Measurements from ENCODE around the gene CCSER1. TPM values are rescaled to one million over a fixed set of nuclear protein-coding genes. Genes with fewer than 3 reads are reported as not detected.

The CCSER1 gene
- polyA plus RNA-seq, 1 experiment = not detected

GRCh38 chr4:91513326-91513725, 1386.1 kb downstream of the CCSER1 start:
- no peak overlapping the region for H3K4me3 ChIP-seq (ENCODE audit: low read depth, low read length)
- H3K27me3 ChIP-seq (ENCODE audit: control insufficient read depth, insufficient read depth, low read length) = no peaks in the 10 kb centered on the region
- TF ChIP-seq, protein P1, sequence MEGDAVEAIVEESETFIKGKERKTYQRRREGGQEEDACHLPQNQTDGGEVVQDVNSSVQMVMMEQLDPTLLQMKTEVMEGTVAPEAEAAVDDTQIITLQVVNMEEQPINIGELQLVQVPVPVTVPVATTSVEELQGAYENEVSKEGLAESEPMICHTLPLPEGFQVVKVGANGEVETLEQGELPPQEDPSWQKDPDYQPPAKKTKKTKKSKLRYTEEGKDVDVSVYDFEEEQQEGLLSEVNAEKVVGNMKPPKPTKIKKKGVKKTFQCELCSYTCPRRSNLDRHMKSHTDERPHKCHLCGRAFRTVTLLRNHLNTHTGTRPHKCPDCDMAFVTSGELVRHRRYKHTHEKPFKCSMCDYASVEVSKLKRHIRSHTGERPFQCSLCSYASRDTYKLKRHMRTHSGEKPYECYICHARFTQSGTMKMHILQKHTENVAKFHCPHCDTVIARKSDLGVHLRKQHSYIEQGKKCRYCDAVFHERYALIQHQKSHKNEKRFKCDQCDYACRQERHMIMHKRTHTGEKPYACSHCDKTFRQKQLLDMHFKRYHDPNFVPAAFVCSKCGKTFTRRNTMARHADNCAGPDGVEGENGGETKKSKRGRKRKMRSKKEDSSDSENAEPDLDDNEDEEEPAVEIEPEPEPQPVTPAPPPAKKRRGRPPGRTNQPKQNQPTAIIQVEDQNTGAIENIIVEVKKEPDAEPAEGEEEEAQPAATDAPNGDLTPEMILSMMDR (IDR thresholded peaks at IDR 0.05; ENCODE audit: insufficient read depth, low read depth, low read length) = no peak
- no peaks in the 10 kb centered on the region for H3K36me3 ChIP-seq (ENCODE audit: control insufficient read depth, insufficient read depth, low read length)
- DNase-seq (ENCODE audit: low read depth) = no peak
- CTCF ChIA-PET = no interaction called here
- POLR2A ChIA-PET = no interaction called here

- TF ChIP-seq, protein P1 (IDR thresholded peaks at IDR 0.05; ENCODE audit: insufficient read depth, low read depth, low read length) = no peak
- H3K4me3 ChIP-seq (ENCODE audit: low read depth, low read length) = no peak overlapping the region
- DNase-seq (ENCODE audit: low read depth) = no peak
- ChIA-PET POLR2A (no interaction called here), CTCF (no interaction called here)
- H3K36me3 ChIP-seq (ENCODE audit: control insufficient read depth, insufficient read depth, low read length) = no peaks in the 10 kb centered on the region
- no peaks in the 10 kb centered on the region for H3K27me3 ChIP-seq (ENCODE audit: control insufficient read depth, insufficient read depth, low read length)
These were observed 1392.0 kb downstream of the CCSER1 start for GRCh38 chr4:91519155-91519554.

GRCh38 chr4:91525621-91526020, 1398.4 kb downstream of the CCSER1 start:
- TF ChIP-seq, protein P1 (IDR thresholded peaks at IDR 0.05; ENCODE audit: insufficient read depth, low read depth, low read length) = no peak
- ChIA-PET CTCF (no interaction called here), POLR2A (no interaction called here)
- Histone ChIP-seq H3K4me3 (ENCODE audit: low read depth, low read length) (no peak overlapping the region), H3K36me3 (ENCODE audit: control insufficient read depth, insufficient read depth, low read length) (no peaks in the 10 kb centered on the region), H3K27me3 (ENCODE audit: control insufficient read depth, insufficient read depth, low read length) (no peaks in the 10 kb centered on the region)
- no peak for DNase-seq (ENCODE audit: low read depth)

GRCh38 chr4:91527056-91527455, 1399.9 kb downstream of the CCSER1 start:
- CTCF ChIA-PET = no interaction called here
- Histone ChIP-seq H3K36me3 (ENCODE audit: control insufficient read depth, insufficient read depth, low read length) (no peaks in the 10 kb centered on the region), H3K27me3 (ENCODE audit: control insufficient read depth, insufficient read depth, low read length) (no peaks in the 10 kb centered on the region), H3K4me3 (ENCODE audit: low read depth, low read length) (no peak overlapping the region)
- TF ChIP-seq, protein P1 (IDR thresholded peaks at IDR 0.05; ENCODE audit: insufficient read depth, low read depth, low read length) = no peak
- DNase-seq (ENCODE audit: low read depth) = no peak
- POLR2A ChIA-PET = no interaction called here

DNA sequence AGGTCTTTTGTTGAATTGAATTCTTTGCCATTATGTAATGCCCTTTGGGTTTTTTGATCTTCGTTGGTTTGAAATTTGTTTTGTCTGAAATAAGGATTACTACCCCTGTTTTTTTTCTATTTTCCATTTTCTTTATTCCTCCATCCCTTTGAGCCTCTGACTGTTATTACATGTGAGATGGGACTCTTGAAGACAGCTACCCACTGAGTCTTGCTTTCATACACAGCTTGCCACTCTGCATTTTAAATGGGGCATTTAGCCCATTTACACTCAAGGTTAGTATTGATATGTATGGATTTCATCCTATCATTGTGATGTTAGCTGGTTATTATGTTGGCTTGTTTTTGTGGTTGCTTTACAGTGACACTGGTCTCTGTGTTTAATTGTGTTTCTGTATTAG, 1440.4 kb downstream of the CCSER1 start:
- no peak for DNase-seq (ENCODE audit: low read depth)
- ChIA-PET POLR2A (no interaction called here), CTCF (no interaction called here)
- TF ChIP-seq, protein P1 (IDR thresholded peaks at IDR 0.05; ENCODE audit: insufficient read depth, low read depth, low read length) = no peak
- no peak overlapping the region for H3K4me3 ChIP-seq (ENCODE audit: low read depth, low read length)
- H3K36me3 ChIP-seq (ENCODE audit: control insufficient read depth, insufficient read depth, low read length) = no peaks in the 10 kb centered on the region
- no peaks in the 10 kb centered on the region for H3K27me3 ChIP-seq (ENCODE audit: control insufficient read depth, insufficient read depth, low read length)

Measured in BJ (cell line).